Liver (tissue), 9 donors: Measurements from ENCODE around the gene FMO1. TPM values are rescaled to one million over a fixed set of nuclear protein-coding genes. Genes with fewer than 3 reads are reported as not detected.
"Not testable (repeated sequence)": the region's sequence is repeated elsewhere in the genome, so short reads cannot be mapped to it uniquely, and the experiment has no call there.

Experiments used
- DNase-seq: peaks from one replicate; pipeline ENCODE4 v3.0.0-alpha.2; 2017; ENCODE audit warnings: low spot score
- H3K27ac ChIP-seq, 2 donors: one replicate each; pipeline ENCODE4 v1.7.0; 2013; ENCODE audit warnings: inconsistent platforms in 2 of 2, low read length in 2 of 2, control low read depth in 1 of 2, low read depth in 1 of 2, mild to moderate bottlenecking in 1 of 2
- H3K27me3 ChIP-seq, 4 donors: one replicate each; pipeline versions ENCODE4 v1.6.1 to v1.7.0; 2013; ENCODE audit warnings: low read length in 3 of 4, inconsistent platforms in 1 of 4, mild to moderate bottlenecking in 1 of 4, moderate library complexity in 1 of 4; ENCODE audit not compliant: control insufficient read depth in 4 of 4, insufficient read depth in 4 of 4
- H3K36me3 ChIP-seq, 4 donors: one replicate each; pipeline versions ENCODE4 v1.6.1 to v1.7.0; 2013; ENCODE audit warnings: low read length in 3 of 4, mild to moderate bottlenecking in 3 of 4, low read depth in 1 of 4, moderate library complexity in 1 of 4; ENCODE audit not compliant: control insufficient read depth in 4 of 4, insufficient read depth in 3 of 4
- H3K4me1 ChIP-seq, 4 donors: one replicate each; pipeline versions ENCODE4 v1.6.1 to v1.7.0; 2013; ENCODE audit warnings: low read length in 3 of 4, mild to moderate bottlenecking in 3 of 4, moderate library complexity in 1 of 4; ENCODE audit not compliant: control insufficient read depth in 4 of 4, insufficient read depth in 4 of 4
- H3K4me3 ChIP-seq, 3 donors: one replicate each; pipeline versions ENCODE4 v1.6.1 to v1.7.0; 2013; ENCODE audit warnings: low read length in 3 of 3, control low read depth in 1 of 3, low read depth in 1 of 3, mild to moderate bottlenecking in 1 of 3
- H3K9ac ChIP-seq, 2 donors: one replicate each; pipeline ENCODE4 v1.7.0; 2013; ENCODE audit warnings: low read length in 2 of 2, mild to moderate bottlenecking in 2 of 2, moderate library complexity in 2 of 2, control low read depth in 1 of 2, low read depth in 1 of 2
- H3K9me3 ChIP-seq, 4 donors: one replicate each; pipeline versions ENCODE4 v1.6.1 to v1.7.0; 2013; ENCODE audit warnings: low read length in 3 of 4; ENCODE audit not compliant: control insufficient read depth in 4 of 4
- ATF3 ChIP-seq: IDR thresholded peaks from 2 replicates; pipeline ENCODE4 v1.6.1; 2016; ENCODE audit warnings: antibody characterized with exemption
- CTCF ChIP-seq: fragments of 150-350 bp; IDR thresholded peaks from 2 replicates; pipeline ENCODE4 v1.5.1; 2017; ENCODE audit warnings: improper control_type of control experiment, low read depth, low read length; ENCODE audit not compliant: missing input control
- GABPA ChIP-seq, 2 donors: IDR thresholded peaks in 1 of 2; conservative IDR thresholded peaks in 1 of 2; 2 replicates each; pipeline ENCODE4 v1.6.1; 2016; ENCODE audit warnings: antibody characterized with exemption in 2 of 2, mild to moderate bottlenecking in 1 of 2, moderate library complexity in 1 of 2
- HNF4A ChIP-seq, 2 donors: conservative IDR thresholded peaks; 2 replicates each; pipeline ENCODE4 v1.6.1; 2016; ENCODE audit warnings: antibody characterized with exemption in 2 of 2, mild to moderate bottlenecking in 2 of 2
- HNF4G ChIP-seq: IDR thresholded peaks from 2 replicates; pipeline ENCODE4 v1.6.1; 2016; ENCODE audit warnings: antibody characterized with exemption
- MAX ChIP-seq: IDR thresholded peaks from 2 replicates; pipeline ENCODE4 v1.6.1; 2016; ENCODE audit warnings: antibody characterized with exemption
- NR2F2 ChIP-seq: IDR thresholded peaks from 2 replicates; pipeline ENCODE4 v1.6.1; 2016; ENCODE audit warnings: antibody characterized with exemption
- RAD21 ChIP-seq, 2 donors: IDR thresholded peaks; 2 replicates each; pipeline ENCODE4 v1.6.1; 2016; ENCODE audit warnings: antibody characterized with exemption in 2 of 2, mild to moderate bottlenecking in 2 of 2
- TAF1 ChIP-seq: conservative IDR thresholded peaks from 2 replicates; pipeline ENCODE4 v1.6.1; 2016; ENCODE audit warnings: antibody characterized with exemption, mild to moderate bottlenecking
- YY1 ChIP-seq: IDR thresholded peaks from 2 replicates; pipeline ENCODE4 v1.6.1; 2016; ENCODE audit warnings: antibody characterized with exemption, mild to moderate bottlenecking
- WGBS: extraction: QIAGEN DNeasy Blood & Tissue Kit; methylation state at CpG from one replicate; pipeline ENCODE4 v1.1.7; 2013; 5-methylcytosine and 5-hydroxymethylcytosine counted together
- polyA plus RNA-seq, 2 donors: library from polyadenylated mRNA; stranded (reverse) in 1 of 2; unstranded in 1 of 2; fragments of 200-250 nt in 1 of 2; fragments of >200 nt in 1 of 2; fragmentation: Nextera tagmentation in 1 of 2; extraction: Ambion mirVana in 1 of 2; gene quantifications; one replicate each; pipeline versions ENCODE4 v1.2.1 to v1.2.3, GENCODE V29; 2013 to 2015
- total RNA-seq, 2 donors: library from RNA; depleted of rRNA; stranded (reverse); fragments of >200 nt; gene quantifications; one replicate each; pipeline ENCODE4 v1.2.3, GENCODE V29; 2014
- TF ChIP-seq, protein P1 (sequence below): IDR thresholded peaks from 2 replicates; pipeline ENCODE4 v1.6.1; 2016; ENCODE audit warnings: antibody characterized with exemption
- donor health status: healthy.
- donor health status: healthy.
- donor health status: healthy.
- donor health status: healthy.
- donor health status: healthy.

FMO1 gene
- total and polyA plus RNA-seq, 4 donors, result 0.13 to 26.3 (median 0.62) TPM

GRCh38 chr1:171222936-171223335 lies 25.4 kb upstream of the FMO1 start:
- DNase-seq, result no peak

GRCh38 chr1:171224257-171224656 lies 24.0 kb upstream of the FMO1 start:
- H3K9me3 ChIP-seq, H3K27ac ChIP-seq, H3K9ac ChIP-seq, H3K27me3 ChIP-seq, H3K36me3 ChIP-seq, DNase-seq, H3K4me3 ChIP-seq, H3K4me1 ChIP-seq: not testable (repeated sequence)
- WGBS, result 89% methylated on average over 4 of the region's 4 CpGs

More at GRCh38 chr1:171222936-171223335, 25.4 kb upstream of the FMO1 start:
- H3K27ac ChIP-seq, result no peak overlapping the region
- H3K9ac ChIP-seq, result no peak overlapping the region
- no peaks in the 10 kb centered on the region for H3K36me3 ChIP-seq
- no peak for TF ChIP-seq CTCF
- TF ChIP-seq HNF4A (conservative IDR thresholded peaks at IDR 0.05), result no peak
- peak; percentile 14 for TF ChIP-seq NR2F2
- no peaks in the 10 kb centered on the region for H3K4me1 ChIP-seq
- H3K9me3 ChIP-seq, result no peaks in the 10 kb centered on the region
- H3K27me3 ChIP-seq, result no peaks in the 10 kb centered on the region
- H3K4me3 ChIP-seq, result no peak overlapping the region
- WGBS, result 86% methylated on average over 5 of the region's 5 CpGs

GRCh38 chr1:171226747-171227370 lies 21.4 kb upstream of the FMO1 start:
- Histone ChIP-seq H3K27me3 (no peaks in the 10 kb centered on the region), H3K9ac (no peak overlapping the region), H3K4me1 (no peaks in the 10 kb centered on the region), H3K9me3 (no peaks in the 10 kb centered on the region), H3K27ac (no peak overlapping the region), H3K4me3 (no peak overlapping the region), H3K36me3 (no peaks in the 10 kb centered on the region)
- no peak for DNase-seq
- TF ChIP-seq CTCF (peak; percentile 86), HNF4A (conservative IDR thresholded peaks at IDR 0.05) (no peak), RAD21 (IDR thresholded peaks at IDR 0.05) (peak; percentile 100), YY1 (no peak), MAX (no peak), TAF1 (no peak)
- 76% methylated on average over 1 of the region's 1 CpG for WGBS

GRCh38 chr1:171231326-171231725 lies 17.0 kb upstream of the FMO1 start:
- Histone ChIP-seq H3K4me1 (peaks cover 0 to 3% (median 0%) of the 10 kb centered on the region in 4 donors), H3K27me3 (no peaks in the 10 kb centered on the region), H3K4me3 (no peak overlapping the region), H3K27ac (no peak overlapping the region), H3K36me3 (no peaks in the 10 kb centered on the region), H3K9ac (no peak overlapping the region), H3K9me3 (no peaks in the 10 kb centered on the region)
- TF ChIP-seq, protein P1, sequence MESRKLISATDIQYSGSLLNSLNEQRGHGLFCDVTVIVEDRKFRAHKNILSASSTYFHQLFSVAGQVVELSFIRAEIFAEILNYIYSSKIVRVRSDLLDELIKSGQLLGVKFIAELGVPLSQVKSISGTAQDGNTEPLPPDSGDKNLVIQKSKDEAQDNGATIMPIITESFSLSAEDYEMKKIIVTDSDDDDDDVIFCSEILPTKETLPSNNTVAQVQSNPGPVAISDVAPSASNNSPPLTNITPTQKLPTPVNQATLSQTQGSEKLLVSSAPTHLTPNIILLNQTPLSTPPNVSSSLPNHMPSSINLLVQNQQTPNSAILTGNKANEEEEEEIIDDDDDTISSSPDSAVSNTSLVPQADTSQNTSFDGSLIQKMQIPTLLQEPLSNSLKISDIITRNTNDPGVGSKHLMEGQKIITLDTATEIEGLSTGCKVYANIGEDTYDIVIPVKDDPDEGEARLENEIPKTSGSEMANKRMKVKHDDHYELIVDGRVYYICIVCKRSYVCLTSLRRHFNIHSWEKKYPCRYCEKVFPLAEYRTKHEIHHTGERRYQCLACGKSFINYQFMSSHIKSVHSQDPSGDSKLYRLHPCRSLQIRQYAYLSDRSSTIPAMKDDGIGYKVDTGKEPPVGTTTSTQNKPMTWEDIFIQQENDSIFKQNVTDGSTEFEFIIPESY, result no peak
- TF ChIP-seq GABPA (IDR thresholded peaks at IDR 0.05 in 1 of 2, conservative IDR thresholded peaks at IDR 0.05 in 1 of 2) (no peak), HNF4G (no peak), NR2F2 (no peak), ATF3 (no peak)
- no peak for DNase-seq
